CD1c-positive myeloid dendritic cell (primary cell): Measurements from ENCODE around the gene METAP1.
"Not testable (repeated sequence)": the region's sequence is repeated elsewhere in the genome, so short reads cannot be mapped to it uniquely, and the experiment has no call there.

Experiments
- DNase-seq: peaks from one replicate; pipeline ENCODE4 v3.0.0-alpha.2; 2016; ENCODE audit errors: extremely low spot score

METAP1 gene

DNA sequence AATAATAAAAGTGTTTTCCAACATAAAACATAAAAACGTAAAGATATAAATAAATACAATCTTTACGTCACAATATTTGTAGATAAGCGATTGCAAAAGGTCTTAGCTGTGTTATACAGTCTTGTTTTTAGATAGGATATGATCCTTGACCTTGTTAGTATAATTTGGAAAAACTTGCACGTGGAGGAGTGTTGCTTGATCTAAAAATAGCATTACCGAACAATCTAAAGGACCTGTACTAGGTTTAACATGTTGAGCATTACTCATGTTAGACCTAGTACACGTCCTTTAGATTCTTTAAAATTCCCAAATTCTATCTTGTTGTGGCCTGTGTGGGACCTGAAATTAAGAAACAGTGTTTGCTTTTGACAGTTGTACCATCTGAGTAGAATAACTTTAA is 1.6 kb downstream of the METAP1 start:
- no peak for DNase-seq

DNA sequence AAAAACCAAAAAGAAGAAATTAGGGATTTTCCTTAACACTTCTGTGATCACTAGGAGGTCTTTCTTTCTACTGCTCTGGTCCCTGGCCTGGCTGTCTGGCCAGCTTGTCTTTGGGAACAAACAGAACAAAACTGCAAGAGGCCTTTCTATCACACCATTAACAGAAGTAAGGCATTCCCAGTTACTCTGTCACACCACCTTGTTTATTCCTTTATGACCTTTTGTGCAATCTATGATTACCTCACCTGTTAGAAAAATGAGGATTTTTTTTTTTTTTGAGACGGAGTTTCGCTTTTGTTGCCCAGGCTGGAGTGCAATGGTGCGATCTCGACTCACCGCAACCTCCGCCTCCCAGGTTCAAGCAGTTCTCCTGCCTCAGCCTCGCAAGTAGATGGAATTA is 3.0 kb downstream of the METAP1 start:
- DNase-seq = no peak

GRCh38 chr4:99002279-99002678 is 6.8 kb downstream of the METAP1 start:
- no peak for DNase-seq

GRCh38 chr4:99008051-99008450 is 12.5 kb downstream of the METAP1 start:
- DNase-seq = no peak

GRCh38 chr4:99011910-99012309 is 16.4 kb downstream of the METAP1 start:
- DNase-seq = no peak

GRCh38 chr4:99013402-99013843 is 17.9 kb downstream of the METAP1 start:
- no peak for DNase-seq

- peak; percentile 5 for DNase-seq
These were observed 18.5 kb downstream of the METAP1 start for GRCh38 chr4:99013884-99014523.

- no peak for DNase-seq
These were observed 25.9 kb downstream of the METAP1 start for GRCh38 chr4:99021386-99021785.

- DNase-seq = no peak
These were observed 27.0 kb downstream of the METAP1 start for GRCh38 chr4:99022566-99022965.

DNA sequence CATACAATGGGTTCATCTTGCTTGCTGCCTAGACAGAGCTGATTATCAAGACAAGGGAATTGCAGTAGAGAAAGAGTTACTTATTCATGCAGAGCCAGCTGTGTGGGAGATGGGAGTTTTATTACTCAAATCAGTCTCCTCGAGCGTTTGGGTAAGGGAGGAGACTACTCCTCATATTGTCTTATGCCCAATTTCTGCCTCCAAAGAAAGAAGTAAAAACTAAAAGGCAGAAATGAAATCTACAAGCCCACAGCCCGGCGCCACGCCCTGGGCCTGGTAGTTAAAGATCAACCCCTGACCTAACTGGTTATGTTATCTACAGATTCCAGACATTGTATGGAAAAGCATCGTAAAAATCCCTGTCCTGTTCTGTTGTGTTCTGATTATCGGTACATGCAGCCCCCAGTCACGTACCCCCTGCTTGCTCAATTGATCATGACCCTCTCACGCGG is 28.3 kb downstream of the METAP1 start:
- DNase-seq = not testable (repeated sequence)

DNA sequence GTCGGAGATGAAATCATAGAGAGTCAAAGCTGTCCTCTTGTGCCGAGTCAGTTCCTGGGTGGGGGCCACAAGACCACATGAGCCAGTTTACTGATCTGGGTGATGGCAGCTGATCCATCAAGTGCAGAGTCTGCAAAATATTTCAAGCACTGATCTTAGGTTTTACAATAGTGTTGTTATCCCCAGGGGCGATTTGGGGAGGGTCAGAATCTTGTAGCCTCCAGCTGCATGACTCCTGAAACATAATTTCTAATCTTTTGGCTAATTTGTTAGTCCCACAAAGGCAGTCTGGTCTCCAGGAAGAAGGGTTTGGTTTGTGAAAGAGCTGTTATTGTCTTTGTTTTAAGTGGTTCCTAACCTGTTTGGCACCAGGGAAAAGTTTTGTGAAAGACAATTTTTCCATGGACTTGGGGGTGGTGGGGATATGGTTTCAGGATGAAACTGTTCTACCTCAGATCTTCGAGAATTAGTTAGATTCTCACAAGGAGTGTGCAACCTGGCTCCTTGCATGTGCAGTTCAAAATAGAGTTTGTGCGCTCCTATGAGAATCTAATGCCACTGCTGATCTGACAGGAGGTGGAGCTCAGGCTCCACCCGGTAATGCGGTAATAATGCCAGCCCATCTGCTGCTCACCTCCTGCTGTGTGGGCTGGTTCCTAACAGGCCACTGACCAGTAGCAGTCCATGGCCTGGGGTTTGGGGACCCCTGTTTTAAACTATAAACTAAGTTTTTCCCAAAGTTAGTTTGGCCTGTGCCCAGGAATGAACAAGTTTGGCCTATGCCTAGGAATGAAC is 29.2 kb downstream of the METAP1 start:
- DNase-seq = no peak

DNA sequence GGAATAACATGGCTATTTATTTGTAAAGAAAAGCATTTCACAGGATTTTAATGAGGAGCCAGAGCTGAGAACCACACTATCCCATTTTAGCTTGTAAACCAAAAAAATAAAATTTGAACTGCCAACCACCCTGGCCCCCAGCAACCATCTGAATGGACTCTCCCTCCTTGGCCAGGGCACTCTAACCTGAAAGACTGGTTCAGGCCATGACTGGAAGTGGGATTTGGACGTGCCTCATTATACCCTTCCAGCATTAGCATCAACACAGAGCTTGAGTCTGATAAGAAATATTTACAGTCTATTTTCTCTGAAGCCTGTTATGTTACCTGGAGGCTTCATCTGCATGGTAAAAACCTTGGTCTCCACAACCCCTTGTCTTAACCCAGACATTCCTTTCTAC is 30.0 kb downstream of the METAP1 start:
- no peak for DNase-seq

GRCh38 chr4:99027304-99027703 is 31.8 kb downstream of the METAP1 start:
- no peak for DNase-seq

DNA sequence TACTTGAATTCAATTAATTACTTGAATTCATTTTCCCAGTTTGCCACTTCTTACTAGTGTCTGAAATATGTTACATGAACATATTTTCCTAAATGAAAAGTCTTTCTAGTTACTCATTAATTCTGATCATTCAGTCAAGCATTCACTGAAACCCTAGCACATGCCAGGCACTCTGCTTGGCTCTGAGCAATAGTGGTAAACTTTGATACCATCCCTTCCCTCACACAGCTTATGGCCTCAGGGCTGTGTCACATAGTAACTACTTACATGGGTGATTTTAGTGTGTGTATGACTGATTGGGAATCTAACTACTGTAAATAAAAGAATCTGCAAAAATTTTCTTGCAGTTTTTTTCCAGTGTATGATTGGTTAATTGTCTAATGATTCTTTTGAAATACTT is 32.7 kb downstream of the METAP1 start:
- DNase-seq = no peak

- DNase-seq = no peak
These were observed 33.7 kb downstream of the METAP1 start for GRCh38 chr4:99029018-99029735.

GRCh38 chr4:99029852-99030251 is 34.3 kb downstream of the METAP1 start:
- no peak for DNase-seq

DNA sequence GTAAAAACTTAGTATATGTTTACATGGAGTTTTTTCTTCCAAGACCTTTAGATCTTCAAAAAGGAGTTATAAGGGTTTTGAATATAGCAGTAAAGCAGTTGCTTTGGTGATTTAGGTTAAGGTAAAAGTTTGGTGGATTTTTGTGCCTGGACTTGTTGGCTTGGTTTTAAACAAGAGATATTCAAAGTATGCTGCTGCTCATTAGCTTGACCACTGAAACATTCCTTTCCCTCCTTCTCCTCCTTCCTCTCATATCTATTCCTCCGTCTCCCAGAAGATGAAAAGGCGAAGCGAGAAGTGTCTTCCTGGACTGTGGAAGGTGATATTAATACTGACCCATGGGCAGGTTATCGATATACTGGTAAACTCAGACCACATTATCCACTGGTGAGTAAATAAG is 38.4 kb downstream of the METAP1 start:
- DNase-seq = no peak

- no peak for DNase-seq
These were observed 42.7 kb downstream of the METAP1 start for GRCh38 chr4:99038213-99038612.

- no peak for DNase-seq
These were observed 47.8 kb downstream of the METAP1 start for GRCh38 chr4:99043346-99043745.

- DNase-seq = no peak
These were observed 52.2 kb downstream of the METAP1 start for GRCh38 chr4:99047710-99048109.

- no peak for DNase-seq
These were observed 57.4 kb downstream of the METAP1 start for GRCh38 chr4:99052902-99053301.

GRCh38 chr4:99054428-99054994 is 59.0 kb downstream of the METAP1 start:
- DNase-seq = no peak
